GM12872 (cell line): ENCODE results near the gene TPT1.

Source experiments
- TF ChIP-seq, protein P1 (sequence below): IDR thresholded peaks from 3 replicates; pipeline ENCODE4 v1.5.1; 2011; ENCODE audit warnings: low read depth, mild to moderate bottlenecking, low read length, moderate library complexity; ENCODE audit not compliant: insufficient read depth

Gene TPT1

GRCh38 chr13:45373162-45373547 is 32.2 kb upstream of the TPT1 start:
- TF ChIP-seq, protein P1, sequence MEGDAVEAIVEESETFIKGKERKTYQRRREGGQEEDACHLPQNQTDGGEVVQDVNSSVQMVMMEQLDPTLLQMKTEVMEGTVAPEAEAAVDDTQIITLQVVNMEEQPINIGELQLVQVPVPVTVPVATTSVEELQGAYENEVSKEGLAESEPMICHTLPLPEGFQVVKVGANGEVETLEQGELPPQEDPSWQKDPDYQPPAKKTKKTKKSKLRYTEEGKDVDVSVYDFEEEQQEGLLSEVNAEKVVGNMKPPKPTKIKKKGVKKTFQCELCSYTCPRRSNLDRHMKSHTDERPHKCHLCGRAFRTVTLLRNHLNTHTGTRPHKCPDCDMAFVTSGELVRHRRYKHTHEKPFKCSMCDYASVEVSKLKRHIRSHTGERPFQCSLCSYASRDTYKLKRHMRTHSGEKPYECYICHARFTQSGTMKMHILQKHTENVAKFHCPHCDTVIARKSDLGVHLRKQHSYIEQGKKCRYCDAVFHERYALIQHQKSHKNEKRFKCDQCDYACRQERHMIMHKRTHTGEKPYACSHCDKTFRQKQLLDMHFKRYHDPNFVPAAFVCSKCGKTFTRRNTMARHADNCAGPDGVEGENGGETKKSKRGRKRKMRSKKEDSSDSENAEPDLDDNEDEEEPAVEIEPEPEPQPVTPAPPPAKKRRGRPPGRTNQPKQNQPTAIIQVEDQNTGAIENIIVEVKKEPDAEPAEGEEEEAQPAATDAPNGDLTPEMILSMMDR: no peak

- TF ChIP-seq, protein P1: no peak
Measured at GRCh38 chr13:45372189-45373161, 31.5 kb upstream of the TPT1 start.

DNA sequence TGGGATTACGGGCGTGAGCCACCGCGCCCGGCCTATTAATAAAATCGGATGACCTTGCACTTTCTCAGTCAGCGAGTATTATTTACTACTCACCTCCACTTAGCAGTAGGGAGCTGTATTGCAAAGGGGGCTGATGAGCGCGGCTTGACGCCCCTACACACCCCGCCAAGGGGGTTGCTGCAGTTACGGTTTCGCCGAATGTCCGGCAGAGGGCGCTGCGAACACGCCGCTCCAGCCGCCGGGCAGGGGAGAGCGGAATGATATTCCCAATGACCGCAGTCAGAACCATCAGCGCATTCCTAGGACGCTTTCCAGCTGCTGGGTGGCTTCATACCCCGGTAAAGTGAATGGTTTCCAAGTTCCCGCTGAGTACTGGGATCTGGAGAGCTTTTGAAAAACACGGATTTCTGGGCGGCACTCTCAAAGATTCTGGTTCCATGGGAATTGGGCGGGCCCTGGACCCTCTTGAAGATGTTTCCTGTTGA is 30.0 kb upstream of the TPT1 start:
- TF ChIP-seq, protein P1: peak; percentile 93

- TF ChIP-seq, protein P1: no peak
Measured at GRCh38 chr13:45369116-45369515, 28.1 kb upstream of the TPT1 start.

- TF ChIP-seq, protein P1: no peak
Measured at GRCh38 chr13:45368571-45368970, 27.6 kb upstream of the TPT1 start.

DNA sequence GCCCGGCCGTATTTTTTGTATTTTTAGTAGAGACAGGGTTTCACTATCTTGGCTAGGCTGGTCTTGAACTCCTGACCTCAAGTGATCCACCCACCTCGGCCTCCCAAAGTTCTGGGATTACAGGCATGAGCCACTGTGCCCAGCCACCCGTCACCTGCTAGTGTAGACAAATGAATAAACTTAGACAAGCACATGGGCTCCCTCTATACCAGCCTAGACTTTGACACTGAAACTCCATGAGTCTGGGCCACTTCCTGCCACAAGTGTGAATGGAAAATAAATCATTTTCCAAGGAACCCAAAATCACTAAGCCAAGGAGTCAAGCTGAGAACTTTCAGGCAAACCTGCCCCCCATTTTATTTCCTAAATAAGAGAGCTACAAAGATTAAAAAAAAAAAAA is 27.0 kb upstream of the TPT1 start:
- TF ChIP-seq, protein P1: no peak

DNA sequence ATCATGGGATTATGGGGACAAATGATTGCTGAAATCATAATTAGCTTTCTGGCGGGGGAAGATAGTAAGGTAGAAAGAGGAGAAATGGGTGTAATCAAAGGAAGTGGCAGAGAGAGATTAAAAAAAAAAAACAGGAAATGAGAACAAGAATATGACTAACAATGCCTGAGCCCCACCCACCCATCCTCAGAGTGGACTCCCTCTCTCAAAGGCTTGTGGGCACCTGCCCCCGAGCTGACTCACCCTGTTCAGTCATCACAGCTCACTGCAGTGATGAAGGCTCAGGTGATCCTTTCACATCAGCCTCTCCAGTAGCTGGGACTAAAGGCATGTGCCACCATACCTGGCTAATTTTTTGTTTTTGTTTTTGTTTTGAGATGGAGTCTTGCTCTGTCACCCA is 26.4 kb upstream of the TPT1 start:
- TF ChIP-seq, protein P1: no peak
